Kidney (tissue), 14 donors: Measurements from ENCODE around the gene SLC7A4. TPM values are rescaled to one million over a fixed set of nuclear protein-coding genes. Genes with fewer than 3 reads are reported as not detected.
"Not testable (repeated sequence)": the region's sequence is repeated elsewhere in the genome, so short reads cannot be mapped to it uniquely, and the experiment has no call there.

Source experiments
- DNase-seq, 5 donors: peaks; one replicate each; pipeline ENCODE4 v3.0.0-alpha.2; 2013 to 2020
- FAIRE-seq: peaks from 2 replicates; lab custom pipeline; 2012; peaks lifted over from hg19 to GRCh38; lab: Jason Lieb, UNC
- H3K27ac ChIP-seq, 2 donors: one replicate each; pipeline ENCODE4 v1.7.0; 2013; ENCODE audit warnings: low read depth in 2 of 2, low read length in 2 of 2, inconsistent platforms in 1 of 2
- H3K27me3 ChIP-seq: one replicate; pipeline ENCODE4 v1.7.1; 2013; ENCODE audit warnings: low read length, inconsistent platforms; ENCODE audit not compliant: control insufficient read depth, insufficient read depth
- H3K36me3 ChIP-seq, 3 donors: one replicate each; pipeline versions ENCODE4 v1.7.0 to v1.7.1; 2013; ENCODE audit warnings: low read length in 3 of 3, control low read depth in 1 of 3, inconsistent platforms in 1 of 3; ENCODE audit not compliant: insufficient read depth in 3 of 3, control insufficient read depth in 2 of 3
- H3K4me1 ChIP-seq, 3 donors: one replicate each; pipeline versions ENCODE4 v1.7.0 to v1.7.1; 2013; ENCODE audit warnings: low read length in 3 of 3, inconsistent platforms in 1 of 3, low read depth in 1 of 3; ENCODE audit not compliant: control insufficient read depth in 2 of 3, insufficient read depth in 2 of 3
- H3K4me3 ChIP-seq, 3 donors: one replicate each; pipeline versions ENCODE4 v1.7.0 to v1.8.1; 2013; ENCODE audit warnings: low read length in 3 of 3, control low read depth in 1 of 3, inconsistent platforms in 1 of 3
- H3K9ac ChIP-seq, 3 donors: one replicate each; pipeline versions ENCODE4 v1.7.0 to v1.7.1; 2013; ENCODE audit warnings: low read length in 3 of 3, control low read depth in 1 of 3, inconsistent platforms in 1 of 3
- H3K9me3 ChIP-seq, 3 donors: one replicate each; pipeline versions ENCODE4 v1.7.0 to v1.7.1; 2013; ENCODE audit warnings: low read length in 3 of 3, control low read depth in 1 of 3, inconsistent platforms in 1 of 3; ENCODE audit not compliant: control insufficient read depth in 2 of 3, insufficient read depth in 1 of 3
- intact Hi-C: fragments of 100-400 bp; cut with DNase I; formaldehyde crosslinking; loops from one replicate; pipeline ENCODE4 v1.11.1; 2022
- polyA plus RNA-seq: library from polyadenylated mRNA; stranded (reverse); fragments of 350-450 nt; fragmentation: Illumina TruSeq; extraction: RNeasy Lipid Tissue Mini Kit (QIAGEN cat#74804); gene quantifications from one replicate; pipeline ENCODE4 v1.2.3, GENCODE V29; 2014; ENCODE audit warnings: low read depth, low replicate concordance; ENCODE audit not compliant: insufficient read depth
- total RNA-seq: library from RNA; stranded (reverse); fragmentation: NEBNext Ultra II Directional; extraction: Animal tissue kit (Norgen Biotek cat#: 25700); gene quantifications from one replicate; pipeline ENCODE4 v1.2.1, GENCODE V29; 2021
- TF ChIP-seq, protein P1 (sequence below): IDR thresholded peaks from 3 replicates; pipeline ENCODE4 v1.5.1; 2012; ENCODE audit warnings: mild to moderate bottlenecking, moderate library complexity, borderline replicate concordance; ENCODE audit not compliant: insufficient read depth; ENCODE audit errors: extremely low read depth
- donor health status: control.
- donor health status: control.
- donor health status: control.
- donor health status: control.
- donor health status: control.
- donor health status: DM: yes; HTN: yes; CAD: no.
- donor health status: Normal renal cell carcinoma (clear cell type).

SLC7A4 gene
- total and polyA plus RNA-seq, 2 donors from 2014 or later = 0.57 to 1.2 TPM

DNA sequence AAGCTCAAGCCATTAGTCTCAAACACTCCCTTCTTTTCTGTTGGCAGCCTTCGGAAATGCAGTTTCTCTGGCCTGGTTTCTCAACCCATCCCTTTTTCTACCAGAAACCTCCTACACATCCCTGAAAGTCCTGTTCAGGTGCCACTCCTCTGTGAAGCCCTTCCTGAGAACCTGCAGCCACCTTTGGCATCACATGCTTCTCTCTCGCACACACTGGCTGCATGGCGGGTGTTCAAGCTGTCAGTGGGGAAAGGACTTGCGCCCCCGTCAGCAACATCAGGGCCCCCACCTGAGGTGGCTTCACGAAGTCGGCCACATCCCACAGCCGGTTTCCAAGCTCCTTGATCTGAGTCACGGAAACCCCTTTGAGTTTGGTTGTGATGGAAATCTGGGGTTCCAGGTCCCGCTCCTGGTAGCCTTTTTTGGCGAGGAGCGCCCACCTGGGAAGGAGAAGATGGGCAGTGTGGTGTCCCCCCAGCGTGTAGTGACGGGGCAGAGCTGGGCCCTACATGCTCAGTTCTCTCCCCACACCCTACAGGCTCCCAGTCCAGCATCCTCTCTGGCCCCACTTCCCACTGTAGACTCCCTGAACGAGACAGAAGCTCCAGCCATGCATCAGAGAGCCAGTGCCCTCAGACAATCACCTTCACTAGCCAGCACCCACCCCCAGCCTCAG, 11.6 kb upstream of the SLC7A4 start:
- intact Hi-C loops = no loop called here
- no peaks in the 10 kb centered on the region for H3K9me3 ChIP-seq
- peaks cover 0 to 6% (median 0%) of the 10 kb centered on the region in 3 donors for H3K4me1 ChIP-seq
- DNase-seq (no peak), FAIRE-seq (no peak)
- H3K27ac ChIP-seq = no peak overlapping the region
- TF ChIP-seq, protein P1, sequence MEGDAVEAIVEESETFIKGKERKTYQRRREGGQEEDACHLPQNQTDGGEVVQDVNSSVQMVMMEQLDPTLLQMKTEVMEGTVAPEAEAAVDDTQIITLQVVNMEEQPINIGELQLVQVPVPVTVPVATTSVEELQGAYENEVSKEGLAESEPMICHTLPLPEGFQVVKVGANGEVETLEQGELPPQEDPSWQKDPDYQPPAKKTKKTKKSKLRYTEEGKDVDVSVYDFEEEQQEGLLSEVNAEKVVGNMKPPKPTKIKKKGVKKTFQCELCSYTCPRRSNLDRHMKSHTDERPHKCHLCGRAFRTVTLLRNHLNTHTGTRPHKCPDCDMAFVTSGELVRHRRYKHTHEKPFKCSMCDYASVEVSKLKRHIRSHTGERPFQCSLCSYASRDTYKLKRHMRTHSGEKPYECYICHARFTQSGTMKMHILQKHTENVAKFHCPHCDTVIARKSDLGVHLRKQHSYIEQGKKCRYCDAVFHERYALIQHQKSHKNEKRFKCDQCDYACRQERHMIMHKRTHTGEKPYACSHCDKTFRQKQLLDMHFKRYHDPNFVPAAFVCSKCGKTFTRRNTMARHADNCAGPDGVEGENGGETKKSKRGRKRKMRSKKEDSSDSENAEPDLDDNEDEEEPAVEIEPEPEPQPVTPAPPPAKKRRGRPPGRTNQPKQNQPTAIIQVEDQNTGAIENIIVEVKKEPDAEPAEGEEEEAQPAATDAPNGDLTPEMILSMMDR = no peak
- H3K36me3 ChIP-seq = no peaks in the 10 kb centered on the region
- no peak overlapping the region for H3K9ac ChIP-seq
- no peak overlapping the region for H3K4me3 ChIP-seq
- no peaks in the 10 kb centered on the region for H3K27me3 ChIP-seq

DNA sequence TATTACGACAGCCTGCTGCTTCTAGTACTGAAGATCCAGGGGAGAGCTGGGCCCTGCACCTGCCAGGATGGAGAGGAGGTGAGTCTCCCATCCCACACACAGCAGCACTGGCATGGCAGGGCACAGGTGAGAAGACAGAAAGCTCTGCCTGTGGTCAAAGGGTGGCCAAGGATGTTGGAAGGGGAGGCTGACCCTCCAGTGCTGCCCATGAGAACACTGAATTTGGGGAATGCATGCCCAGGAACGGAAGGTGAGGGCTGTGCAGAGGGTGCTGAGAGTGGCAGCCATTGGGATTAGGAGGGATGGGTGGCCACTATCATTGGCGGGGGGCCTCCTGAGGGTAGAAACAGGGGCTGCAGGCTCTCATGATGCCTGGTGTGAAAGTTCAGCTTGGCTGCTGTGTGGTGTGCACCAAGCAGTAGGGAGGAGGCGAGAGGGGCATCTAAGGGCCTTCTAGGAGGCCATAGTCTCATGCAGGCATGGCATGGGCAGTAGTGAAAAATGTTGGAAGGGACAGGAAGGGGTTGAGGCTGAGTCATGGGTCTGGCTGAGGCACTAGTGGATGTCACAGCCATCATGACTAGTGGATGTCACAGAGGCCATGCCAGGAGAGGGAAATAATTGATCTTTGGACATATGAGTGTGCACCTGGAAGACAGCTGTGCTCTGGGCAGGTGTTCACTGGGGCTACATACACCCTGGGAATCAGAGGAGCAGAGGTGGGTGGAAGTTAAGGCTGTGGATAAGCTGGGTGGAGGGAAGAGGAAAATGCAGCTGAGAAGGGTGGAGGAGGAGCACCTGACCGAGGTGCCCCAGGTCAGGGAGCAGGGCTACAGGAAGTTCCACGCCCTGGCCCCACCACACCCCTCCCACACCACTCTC, 10.9 kb upstream of the SLC7A4 start:
- DNase-seq (no peak), FAIRE-seq (no peak)
- H3K4me1 ChIP-seq = peaks cover 0 to 6% (median 0%) of the 10 kb centered on the region in 3 donors
- no peak overlapping the region for H3K9ac ChIP-seq
- H3K36me3 ChIP-seq = no peaks in the 10 kb centered on the region
- no peaks in the 10 kb centered on the region for H3K9me3 ChIP-seq
- intact Hi-C loops = no loop called here
- no peak overlapping the region for H3K4me3 ChIP-seq
- H3K27me3 ChIP-seq = no peaks in the 10 kb centered on the region
- TF ChIP-seq, protein P1 = no peak
- no peak overlapping the region for H3K27ac ChIP-seq

DNA sequence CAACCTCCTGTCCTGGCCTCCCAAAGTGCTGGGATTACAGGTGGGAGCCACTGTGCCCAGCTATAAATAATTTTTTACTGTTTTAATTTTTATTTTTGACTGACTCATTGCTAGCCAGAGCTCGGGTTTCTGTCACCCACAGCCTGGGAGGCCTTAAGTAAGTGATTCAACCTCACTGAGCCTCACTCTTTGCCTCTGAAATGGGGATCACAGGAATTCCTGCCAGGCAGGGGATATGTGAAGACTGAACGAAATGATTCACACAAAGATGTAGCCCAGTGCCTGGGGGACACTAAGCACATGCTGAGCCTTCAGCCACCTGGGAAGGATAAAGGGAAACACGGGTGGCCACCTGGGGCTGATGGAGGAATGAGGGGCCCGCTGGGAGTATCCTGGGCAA, 9.6 kb upstream of the SLC7A4 start:
- DNase-seq = no peak
- H3K9ac ChIP-seq = no peak overlapping the region
- FAIRE-seq = no peak
- H3K9me3 ChIP-seq = no peaks in the 10 kb centered on the region
- no peaks in the 10 kb centered on the region for H3K36me3 ChIP-seq
- H3K27me3 ChIP-seq = no peaks in the 10 kb centered on the region
- no peak overlapping the region for H3K27ac ChIP-seq
- H3K4me1 ChIP-seq = peaks cover 0 to 6% (median 0%) of the 10 kb centered on the region in 3 donors
- TF ChIP-seq, protein P1 = no peak
- H3K4me3 ChIP-seq = no peak overlapping the region
- intact Hi-C loops = no loop called here

DNA sequence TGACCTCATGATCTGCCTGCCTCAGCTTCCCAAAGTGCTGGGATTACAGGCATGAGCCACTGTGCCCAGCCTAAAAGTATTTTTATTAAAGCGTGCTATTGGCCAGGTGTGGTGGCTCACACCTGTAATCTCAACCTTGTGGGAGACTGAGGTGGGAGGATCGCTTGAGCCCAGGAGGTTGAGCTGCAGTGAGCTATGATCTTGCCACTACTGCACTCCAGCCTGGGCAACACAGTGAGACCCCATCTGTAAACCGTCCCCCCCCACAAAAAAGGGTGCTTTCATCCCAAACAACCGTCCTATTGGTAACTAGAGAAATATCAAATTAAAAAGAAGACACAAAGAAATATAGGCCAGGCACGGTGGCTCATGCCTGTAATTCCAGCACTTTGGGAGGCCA, 6.8 kb upstream of the SLC7A4 start:
- intact Hi-C loops, H3K4me1 ChIP-seq, H3K4me3 ChIP-seq: not testable (repeated sequence)

More for the DNA sequence above, 6.8 kb upstream of the SLC7A4 start:
- not testable (repeated sequence) for H3K9me3 ChIP-seq, H3K9ac ChIP-seq, H3K27ac ChIP-seq, H3K36me3 ChIP-seq, DNase-seq, FAIRE-seq, H3K27me3 ChIP-seq
